D721Med (cell line): ENCODE measurements around the gene HHEX.

ENCODE experiments used
- DNase-seq: peaks from one replicate; pipeline ENCODE4 v3.0.0; 2011; ENCODE audit warnings: low spot score; ENCODE audit not compliant: insufficient read length
- FAIRE-seq: peaks from 2 replicates; lab custom pipeline; 2011; peaks lifted over from hg19 to GRCh38; lab: Jason Lieb, UNC
- CTCF ChIP-seq: IDR thresholded peaks from 2 replicates; pipeline ENCODE4 v1.5.1; 2012; ENCODE audit warnings: mild to moderate bottlenecking, control low read depth; ENCODE audit not compliant: insufficient read depth; ENCODE audit errors: missing control alignments

The HHEX gene

DNA sequence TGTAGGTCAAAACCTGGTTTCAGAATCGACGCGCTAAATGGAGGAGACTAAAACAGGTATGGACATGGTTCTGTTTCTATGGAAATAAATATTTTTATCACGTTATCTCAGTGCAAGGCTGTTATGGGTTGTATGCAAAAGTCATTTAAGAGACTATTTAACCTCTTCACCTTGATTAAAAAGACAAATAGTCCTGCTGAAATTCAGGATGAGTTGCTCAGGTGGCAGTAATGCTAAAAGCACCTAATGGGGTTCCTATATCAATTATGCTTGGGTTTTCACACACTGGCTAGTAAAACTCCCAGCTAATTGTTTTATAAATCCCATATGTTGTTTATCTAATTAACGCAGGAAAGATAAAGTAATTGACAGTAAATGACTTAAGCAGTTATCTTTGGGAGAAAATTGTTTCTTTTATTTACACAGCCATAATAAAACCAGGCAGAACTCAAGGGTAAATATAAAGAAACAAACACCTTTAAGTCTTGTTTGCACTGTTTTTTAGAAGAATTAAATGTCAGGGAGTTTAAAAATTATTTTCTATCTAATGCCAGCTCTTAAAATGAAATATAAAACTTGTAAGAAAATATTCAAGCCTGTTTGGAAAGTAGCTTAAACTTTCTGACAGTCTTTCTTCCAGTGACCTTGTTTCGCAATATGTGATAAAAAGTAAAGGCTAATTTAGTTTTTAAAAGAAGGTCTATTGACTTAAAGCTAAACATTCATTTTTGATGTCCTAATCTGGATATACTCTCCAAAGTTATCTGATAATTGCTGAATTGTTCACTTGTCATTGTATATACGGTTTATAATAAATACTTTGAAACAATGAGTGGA lies 3.2 kb downstream of the HHEX start:
- no peak for FAIRE-seq

GRCh38 chr10:92693534-92693893 lies 3.8 kb downstream of the HHEX start:
- TF ChIP-seq CTCF, result no peak
- no peak for FAIRE-seq
- DNase-seq, result no peak

More for the DNA sequence above, 3.2 kb downstream of the HHEX start:
- DNase-seq, result no peak
- no peak for TF ChIP-seq CTCF

DNA sequence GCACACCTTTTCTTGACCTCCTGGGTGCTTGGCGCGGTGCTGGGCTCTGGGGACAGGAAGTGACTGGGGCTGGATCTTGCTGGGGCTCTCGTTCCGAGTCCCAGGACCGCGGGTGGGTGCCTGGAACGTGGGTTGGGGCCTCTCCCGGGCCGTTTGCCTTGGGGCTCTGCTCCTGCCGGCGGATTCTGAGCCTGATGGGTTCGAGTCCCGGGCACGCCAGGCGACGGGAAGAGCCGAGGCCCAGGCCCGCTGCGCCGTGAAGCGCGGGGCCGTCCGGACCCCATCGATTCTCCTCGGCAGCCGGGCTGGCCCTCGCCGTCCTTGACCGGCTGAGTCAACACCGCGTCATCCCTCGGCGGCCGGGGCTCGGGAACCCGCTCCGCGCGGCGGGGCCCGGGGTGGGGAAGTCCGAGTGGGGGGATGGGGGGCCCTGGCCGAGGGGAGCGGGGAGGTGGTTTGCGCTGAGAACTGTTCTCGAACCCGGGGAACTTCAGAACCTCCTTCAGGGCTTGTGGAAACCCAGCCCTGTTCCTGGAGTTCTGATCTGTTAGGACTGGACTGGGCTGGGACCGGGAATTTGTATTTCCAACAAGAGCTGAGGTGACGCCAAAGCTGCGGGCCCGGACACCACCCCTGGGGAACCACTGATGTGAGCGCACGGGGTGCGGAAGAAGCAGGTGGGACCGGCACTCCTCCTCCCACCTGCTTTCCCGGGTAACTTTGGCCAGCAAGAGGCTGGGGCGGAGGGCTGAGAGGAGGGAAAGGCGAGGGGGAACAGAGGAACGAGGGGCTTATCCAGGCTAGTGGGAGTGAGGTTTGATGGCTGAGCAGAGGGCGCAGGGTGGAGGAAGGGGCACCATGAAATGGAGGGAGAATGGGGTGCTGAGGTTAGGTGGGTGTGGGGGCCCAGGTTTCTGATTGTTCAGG lies 6.2 kb downstream of the HHEX start:
- no peak for DNase-seq
- no peak for FAIRE-seq
- no peak for TF ChIP-seq CTCF

- FAIRE-seq (no peak), DNase-seq (no peak)
- no peak for TF ChIP-seq CTCF
Observed at GRCh38 chr10:92696606-92697383, 7.0 kb downstream of the HHEX start.

GRCh38 chr10:92697663-92698511 lies 8.1 kb downstream of the HHEX start:
- DNase-seq, result no peak
- TF ChIP-seq CTCF, result no peak
- FAIRE-seq, result no peak

- FAIRE-seq, result no peak
- DNase-seq, result no peak
- TF ChIP-seq CTCF, result no peak
Observed at GRCh38 chr10:92699193-92699517, 9.4 kb downstream of the HHEX start.
